HG02588 (cell line): ENCODE data around the gene NDST1.

Experiments used
- ATAC-seq: cut with Tn5 transposase; IDR thresholded peaks from one replicate; pipeline ENCODE4 v1.9.1; 2021; ENCODE audit warnings: mild to moderate bottlenecking, moderate library complexity; ENCODE audit not compliant: unreplicated experiment

Gene NDST1

DNA sequence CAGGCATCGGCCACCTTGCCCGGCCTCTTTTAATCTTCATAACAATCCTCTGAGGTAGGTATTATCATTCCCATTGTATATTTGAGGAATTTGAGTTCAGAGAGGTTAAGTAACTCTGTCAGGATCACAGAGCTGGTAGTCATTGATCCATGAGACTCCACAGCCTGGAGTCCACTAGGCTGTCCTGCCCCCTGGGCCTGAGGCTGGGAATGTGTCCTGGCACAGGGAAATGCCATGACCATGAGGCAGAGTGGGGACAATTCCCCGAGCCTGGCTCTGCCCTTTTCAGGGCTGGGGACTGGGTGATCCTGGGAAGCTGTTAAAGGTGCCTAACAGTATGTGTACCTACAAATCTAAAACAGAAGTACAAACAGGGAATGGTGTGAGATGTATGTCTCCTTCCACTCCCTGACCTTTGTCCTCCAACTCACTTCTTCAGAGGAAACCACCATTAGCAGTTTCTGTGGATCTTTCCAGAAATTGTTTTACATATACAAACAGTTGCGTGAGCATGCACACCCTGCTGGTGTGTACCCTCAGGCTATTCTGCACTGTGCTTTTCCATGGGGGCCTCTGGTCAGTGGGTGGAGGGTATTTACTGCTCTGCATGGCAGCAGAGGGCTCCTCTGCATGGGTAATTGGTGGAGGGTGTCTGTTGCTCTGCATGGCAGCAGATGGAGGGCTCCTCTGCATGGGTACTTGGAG is 53.8 kb downstream of the NDST1 start:
- no peak for ATAC-seq

DNA sequence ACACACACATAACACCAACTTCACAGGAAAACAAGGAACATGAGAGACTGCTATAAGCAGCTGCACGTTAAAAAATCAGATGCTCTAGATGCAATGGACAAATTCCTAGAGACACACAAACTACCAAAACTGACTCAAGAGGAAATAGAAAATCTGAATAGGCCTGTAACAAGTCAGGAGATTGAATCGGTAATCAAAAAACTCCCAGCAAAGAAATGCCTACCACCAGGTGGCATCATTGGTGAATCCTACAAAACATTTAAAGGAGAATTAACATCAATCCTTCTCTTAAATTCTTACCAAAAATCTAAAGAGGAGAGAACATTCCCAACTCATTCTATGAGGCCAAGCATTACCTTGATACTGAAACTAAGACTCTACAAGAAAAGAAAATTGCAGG is 54.9 kb downstream of the NDST1 start:
- ATAC-seq = no peak

GRCh38 chr5:150565868-150566267 is 57.9 kb downstream of the NDST1 start:
- no peak for ATAC-seq

- ATAC-seq = no peak
Measured at GRCh38 chr5:150567031-150567717, 59.2 kb downstream of the NDST1 start.

GRCh38 chr5:150568663-150569062 is 60.7 kb downstream of the NDST1 start:
- ATAC-seq = no peak

GRCh38 chr5:150570333-150570732 is 62.4 kb downstream of the NDST1 start:
- ATAC-seq = no peak

DNA sequence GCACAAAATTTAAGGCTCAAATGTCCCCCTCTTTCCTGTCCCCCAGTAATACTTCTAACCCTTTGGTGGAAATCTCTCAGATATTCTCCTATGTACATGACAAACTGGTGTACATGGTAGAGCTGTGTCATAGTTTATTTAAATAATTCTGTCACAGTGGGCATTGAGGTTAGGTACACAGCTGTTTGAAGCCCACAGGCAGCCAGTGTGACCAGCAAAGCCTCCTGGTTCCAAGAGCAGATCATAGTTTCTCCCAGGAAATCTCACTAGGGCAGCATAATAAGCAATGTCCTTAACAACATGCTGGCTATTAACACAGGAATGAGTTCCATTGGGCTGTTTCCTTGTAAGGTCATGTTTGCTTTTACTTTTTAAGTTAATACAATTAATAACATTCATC is 63.9 kb downstream of the NDST1 start:
- no peak for ATAC-seq

DNA sequence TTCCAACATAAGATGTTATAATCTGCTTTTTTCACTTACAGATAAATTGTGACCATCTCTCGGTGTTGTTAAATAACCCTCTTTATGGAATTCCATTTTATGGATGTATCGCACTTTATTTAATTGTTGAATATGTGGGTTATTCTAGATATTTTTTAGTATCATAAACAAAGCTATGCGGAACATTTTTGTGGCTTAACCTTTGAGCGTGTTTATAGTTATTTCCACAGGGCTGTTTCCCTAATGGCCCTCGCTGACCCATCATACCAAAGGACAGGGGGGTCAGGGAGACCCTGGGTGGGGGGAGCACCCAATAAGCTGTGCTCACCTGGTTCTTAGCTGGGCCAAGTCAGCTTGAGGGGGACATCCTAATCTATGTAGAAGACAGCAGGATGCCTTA is 65.3 kb downstream of the NDST1 start:
- no peak for ATAC-seq

GRCh38 chr5:150573867-150574817 is 66.2 kb downstream of the NDST1 start:
- no peak for ATAC-seq

DNA sequence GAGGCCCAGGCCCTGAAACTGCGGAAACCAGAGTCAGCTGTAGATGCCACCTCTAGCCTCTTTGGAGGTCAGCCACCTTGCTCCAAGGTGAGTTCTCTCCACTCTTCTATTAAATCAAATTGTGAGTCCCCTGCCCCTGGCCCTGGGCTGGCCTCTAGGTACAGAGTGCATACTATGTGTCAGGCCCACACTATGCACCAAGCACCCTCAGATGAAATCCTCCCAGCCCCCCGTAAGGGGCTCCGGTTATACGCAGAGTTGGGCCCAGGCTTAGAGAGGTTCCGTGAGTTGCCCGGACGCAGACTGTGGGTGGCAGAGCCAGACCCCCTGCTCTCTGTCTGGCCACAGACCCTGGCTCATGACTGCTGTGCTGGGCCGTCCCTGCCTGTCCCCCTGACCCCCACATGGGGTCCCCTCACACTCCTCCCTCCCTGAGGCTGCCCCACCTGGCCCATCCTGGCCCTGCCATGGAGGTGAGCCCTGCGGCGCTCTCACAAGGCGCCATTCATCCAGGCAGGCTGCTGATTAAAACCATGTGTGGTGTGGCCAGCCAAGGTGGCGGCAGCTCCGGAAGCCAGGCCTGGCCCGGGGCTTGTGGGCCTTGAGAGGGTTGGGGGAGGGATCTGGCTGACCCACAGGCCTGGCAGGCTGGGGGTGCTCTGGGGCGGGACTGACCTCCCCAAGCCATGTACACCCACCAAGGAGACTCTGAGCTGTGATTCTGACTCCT is 67.1 kb downstream of the NDST1 start:
- ATAC-seq = no peak

- no peak for ATAC-seq
Measured at GRCh38 chr5:150575745-150576448, 68.0 kb downstream of the NDST1 start.

- ATAC-seq = no peak
Measured at GRCh38 chr5:150576449-150576949, 68.6 kb downstream of the NDST1 start.

- no peak for ATAC-seq
Measured at GRCh38 chr5:150577378-150578139, 69.6 kb downstream of the NDST1 start.

- ATAC-seq = no peak
Measured at GRCh38 chr5:150578781-150579461, 71.0 kb downstream of the NDST1 start.

GRCh38 chr5:150579462-150580400 is 71.8 kb downstream of the NDST1 start:
- no peak for ATAC-seq

DNA sequence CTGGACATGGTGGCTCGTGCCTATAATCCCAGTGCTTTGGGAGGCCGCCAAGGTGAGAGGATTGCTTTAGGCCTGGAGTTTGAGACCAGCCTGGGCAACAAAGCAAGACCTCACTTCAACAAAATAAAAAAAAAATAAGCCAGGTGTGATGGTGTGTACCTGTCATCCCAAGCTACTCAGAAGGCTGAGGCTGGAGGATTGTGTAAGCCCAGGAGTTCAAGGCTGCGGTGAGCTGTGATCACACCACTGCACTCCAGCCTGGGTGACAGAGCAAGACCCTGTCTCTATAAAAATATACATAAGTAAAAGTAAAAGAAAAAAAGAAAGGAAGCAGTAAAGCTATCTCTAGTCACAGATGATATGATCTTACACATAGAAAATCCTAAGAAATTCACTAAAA is 73.0 kb downstream of the NDST1 start:
- no peak for ATAC-seq

GRCh38 chr5:150582241-150583109 is 74.5 kb downstream of the NDST1 start:
- no peak for ATAC-seq
